IMR-90 (cell line): Measurements from ENCODE around the gene CLIC4. TPM values are rescaled to one million over a fixed set of nuclear protein-coding genes. Genes with fewer than 3 reads are reported as not detected.

Experiments
- ATAC-seq: fragments of 200-7000 bp; cut with Tn5 transposase; 2 replicates; pipeline ENCODE4 v1.9.1; 2020; ENCODE audit warnings: low read depth, mild to moderate bottlenecking, moderate library complexity
- BruUV-seq: library from RNA; stranded (reverse); fragments of 400-500 nt; replicated peaks from 2 replicates; lab custom pipeline; 2021; lab: Mats Ljungman, UMichigan
- CTCF ChIA-PET: fragments of 300-600 bp; formaldehyde crosslinking; extraction: SDS; loops from one replicate; lab custom pipeline; 2021; ENCODE audit warnings: antibody characterized with exemption; lab: Yijun Ruan, JAX
- POLR2A ChIA-PET: fragments of 300-600 bp; sonication (Branson Sonifier 250); formaldehyde crosslinking; loops from one replicate; lab custom pipeline; 2022; ENCODE audit warnings: antibody characterized with exemption; ENCODE audit not compliant: unreplicated experiment; lab: Charles Lee
- DNase-seq: peaks from one replicate; pipeline ENCODE4 v3.0.0; 2013
- H2AFZ ChIP-seq: replicated peaks from 2 replicates; pipeline ENCODE3; 2013; ENCODE audit warnings: low read length, mild to moderate bottlenecking; ENCODE audit not compliant: poor library complexity
- H2AK5ac ChIP-seq: 2 replicates; pipeline ENCODE4 v1.6.1; 2013; ENCODE audit warnings: low read depth, low read length, inconsistent platforms
- H2AK9ac ChIP-seq: replicated peaks from 2 replicates; pipeline ENCODE3; 2013; ENCODE audit warnings: mild to moderate bottlenecking, low read depth, low read length, moderate library complexity; ENCODE audit not compliant: poor library complexity
- H2BK120ac ChIP-seq: 2 replicates; pipeline ENCODE4 v1.6.1; 2013; ENCODE audit warnings: low read depth, low read length, inconsistent platforms
- H2BK15ac ChIP-seq: 3 replicates; pipeline ENCODE4 v1.6.1; 2013; ENCODE audit warnings: low read depth, low read length, inconsistent platforms
- H2BK20ac ChIP-seq: 2 replicates; pipeline ENCODE4 v1.6.1; 2013; ENCODE audit warnings: low read depth, mild to moderate bottlenecking, inconsistent platforms, low read length, moderate library complexity
- H2BK5ac ChIP-seq: 2 replicates; pipeline ENCODE4 v1.6.1; 2013; ENCODE audit warnings: mild to moderate bottlenecking, low read depth, low read length, inconsistent platforms; ENCODE audit not compliant: poor library complexity, severe bottlenecking
- H3K14ac ChIP-seq: replicated peaks from 2 replicates; pipeline ENCODE4 v1.6.1; 2013; ENCODE audit warnings: low read depth, low read length, inconsistent platforms
- H3K18ac ChIP-seq: 2 replicates; pipeline ENCODE4 v1.6.1; 2013; ENCODE audit warnings: low read depth, low read length, control low read depth
- H3K23ac ChIP-seq: 2 replicates; pipeline ENCODE4 v1.6.1; 2013; ENCODE audit warnings: low read depth, low read length, inconsistent platforms
- H3K27ac ChIP-seq: 2 replicates; pipeline ENCODE4 v1.5.1; 2013; ENCODE audit warnings: mild to moderate bottlenecking, control low read depth, low read length; ENCODE audit not compliant: insufficient read depth
- H3K27me3 ChIP-seq: 2 replicates; pipeline ENCODE4 v1.6.1; 2013; ENCODE audit warnings: low read length; ENCODE audit not compliant: control insufficient read depth, insufficient read depth
- H3K36me3 ChIP-seq: 2 replicates; pipeline ENCODE4 v1.6.1; 2013; ENCODE audit warnings: low read length, mixed read lengths; ENCODE audit not compliant: control insufficient read depth, insufficient read depth
- H3K4ac ChIP-seq: 2 replicates; pipeline ENCODE4 v1.6.1; 2013; ENCODE audit warnings: low read depth, low read length, inconsistent platforms
- H3K4me1 ChIP-seq: 2 replicates; pipeline ENCODE4 v1.6.1; 2013; ENCODE audit warnings: low read length, mixed read lengths; ENCODE audit not compliant: control insufficient read depth, insufficient read depth
- H3K4me2 ChIP-seq: 2 replicates; pipeline ENCODE4 v1.6.1; 2013; ENCODE audit warnings: low read depth, mild to moderate bottlenecking, control low read depth, low read length, moderate library complexity
- H3K4me3 ChIP-seq: 2 replicates; pipeline ENCODE4 v1.5.1; 2013; ENCODE audit warnings: low read depth, mild to moderate bottlenecking, control low read depth, low read length, moderate library complexity; ENCODE audit not compliant: insufficient read depth
- H3K56ac ChIP-seq: 2 replicates; pipeline ENCODE4 v1.6.1; 2013; ENCODE audit warnings: low read length, inconsistent platforms; ENCODE audit not compliant: insufficient read depth; ENCODE audit errors: extremely low read depth
- H3K79me1 ChIP-seq, 2 experiments: 2 replicates each; pipeline ENCODE4 v1.6.1; 2013; ENCODE audit warnings: low read length in 2 of 2, inconsistent platforms in 1 of 2, low read depth in 1 of 2
- H3K9ac ChIP-seq: 2 replicates; pipeline ENCODE4 v1.6.1; 2013; ENCODE audit warnings: low read depth, low read length, control low read depth
- H3K9me1 ChIP-seq: 2 replicates; pipeline ENCODE4 v1.6.1; 2013; ENCODE audit warnings: low read length, inconsistent platforms; ENCODE audit not compliant: insufficient read depth
- H3K9me3 ChIP-seq: 2 replicates; pipeline ENCODE4 v1.6.1; 2013; ENCODE audit warnings: low read length; ENCODE audit not compliant: control insufficient read depth, insufficient read depth
- H4K20me1 ChIP-seq: 2 replicates; pipeline ENCODE4 v1.6.1; 2013; ENCODE audit warnings: low read length, inconsistent platforms; ENCODE audit not compliant: insufficient read depth
- H4K5ac ChIP-seq: 2 replicates; pipeline ENCODE4 v1.6.1; 2013; ENCODE audit warnings: mild to moderate bottlenecking, low read depth, low read length, control low read depth
- H4K8ac ChIP-seq, 2 experiments: 2 replicates each; pipeline ENCODE4 v1.6.1; 2013; ENCODE audit warnings: low read depth in 2 of 2, low read length in 2 of 2, control low read depth in 1 of 2, inconsistent platforms in 1 of 2
- H4K91ac ChIP-seq: 2 replicates; pipeline ENCODE4 v1.6.1; 2013; ENCODE audit warnings: low read depth, low read length, inconsistent platforms; ENCODE audit not compliant: insufficient read depth
- CEBPB ChIP-seq: IDR thresholded peaks from 2 replicates; pipeline ENCODE4 v1.6.1; 2012; ENCODE audit warnings: low read depth, low read length, improper control_type of control experiment
- CTCF ChIP-seq: conservative IDR thresholded peaks from 2 replicates; pipeline ENCODE4 v1.5.1; 2012; ENCODE audit warnings: mild to moderate bottlenecking, low read depth, low read length, improper control_type of control experiment
- ELK1 ChIP-seq: fragments of 150-350 bp; IDR thresholded peaks from 2 replicates; pipeline ENCODE4 v1.6.1; 2016; ENCODE audit warnings: low read depth, mild to moderate bottlenecking, low read length, moderate library complexity, borderline replicate concordance
- FOS ChIP-seq: fragments of 150-350 bp; IDR thresholded peaks from 2 replicates; pipeline ENCODE4 v1.6.1; 2016; ENCODE audit warnings: low read depth, low read length
- MAFK ChIP-seq: IDR thresholded peaks from 2 replicates; pipeline ENCODE4 v1.6.1; 2012; ENCODE audit warnings: low read depth, low read length, improper control_type of control experiment
- MAZ ChIP-seq: IDR thresholded peaks from 2 replicates; pipeline ENCODE4 v1.6.1; 2012; ENCODE audit warnings: low read depth, mild to moderate bottlenecking, low read length, improper control_type of control experiment, moderate library complexity, borderline replicate concordance
- MXI1 ChIP-seq: IDR thresholded peaks from 2 replicates; pipeline ENCODE4 v1.6.1; 2012; ENCODE audit warnings: low read depth, mild to moderate bottlenecking, low read length, moderate library complexity, borderline replicate concordance
- RAD21 ChIP-seq: IDR thresholded peaks from 2 replicates; pipeline ENCODE4 v1.6.1; 2012; ENCODE audit warnings: low read length, improper control_type of control experiment
- RCOR1 ChIP-seq: IDR thresholded peaks from 2 replicates; pipeline ENCODE4 v1.6.1; 2012; ENCODE audit warnings: mild to moderate bottlenecking, low read length, improper control_type of control experiment; ENCODE audit not compliant: insufficient replicate concordance
- RFX5 ChIP-seq: IDR thresholded peaks from 2 replicates; pipeline ENCODE4 v1.8.0; 2012; ENCODE audit warnings: low read depth, mild to moderate bottlenecking, low read length, moderate library complexity
- SMC3 ChIP-seq: fragments of 150-350 bp; IDR thresholded peaks from 2 replicates; pipeline ENCODE4 v1.6.1; 2016; ENCODE audit warnings: low read depth, mild to moderate bottlenecking, antibody characterized with exemption, low read length, moderate library complexity
- USF2 ChIP-seq: fragments of 150-350 bp; IDR thresholded peaks from 2 replicates; pipeline ENCODE4 v1.6.1; 2017; ENCODE audit warnings: mild to moderate bottlenecking, antibody characterized with exemption, low read length, low read depth
- WGBS, 2 experiments: methylation state at CpG; one replicate each; pipeline versions ENCODE4 v1.1.5 to v1.1.7; 2013; ENCODE audit warnings: missing lambda C conversion rate in 2 of 2; ENCODE audit not compliant: insufficient read length in 1 of 2; ENCODE audit errors: extremely low coverage in 2 of 2; 5-methylcytosine and 5-hydroxymethylcytosine counted together
- dilution Hi-C: fragments of 300-500 bp; cut with HindIII; formaldehyde crosslinking; loops from one replicate; pipeline ENCODE4 v1.14.3; 2018; ENCODE audit warnings: low sequenced_read_pairs; ENCODE audit not compliant: unreplicated experiment
- in situ Hi-C: fragments of 300-500 bp; cut with MboI; formaldehyde crosslinking; loops from 3 replicates; pipeline ENCODE4 v1.14.3; 2019; ENCODE audit warnings: low sequenced_read_pairs, inconsistent platforms, mixed read lengths
- intact Hi-C: fragments of 100-400 bp; cut with micrococcal nuclease; formaldehyde crosslinking; loops from 2 replicates; pipeline ENCODE4 v1.10.0; 2022
- polyA plus RNA-seq, 3 experiments: library from polyadenylated mRNA; depleted of rRNA; stranded (reverse); fragments of >200 nt; gene quantifications; 2 replicates each; pipeline ENCODE4 v1.2.3, GENCODE V29; 2012; ENCODE audit warnings: low replicate concordance in 1 of 3
- total RNA-seq: library from RNA; depleted of rRNA; stranded (reverse); fragments of >200 nt; gene quantifications from 2 replicates; pipeline ENCODE4 v1.2.3, GENCODE V29; 2012

The CLIC4 gene
- total and polyA plus RNA-seq, 2 of the 4 experiments (the other 2 are of a cell fraction) = 242 to 392 TPM

- Histone ChIP-seq H3K4me3 (peak overlapping the region; percentile 28), H2AK5ac (peak overlapping the region; percentile 7; the same call in 1 of the 2 replicates), H2BK120ac (no peak overlapping the region), H4K20me1 (peaks cover 31% of the 10 kb centered on the region), H2BK5ac (no peak overlapping the region), H3K79me1 (peaks cover 3 to 22% of the 10 kb centered on the region in 2 experiments; a peak in 3 of 4 replicates), H3K14ac (no peak overlapping the region; the same call in 1 of the 2 replicates), H3K4me1 (peaks cover 8% of the 10 kb centered on the region; the same call in 1 of the 2 replicates), H3K9me1 (no peaks in the 10 kb centered on the region), H3K4ac (peak overlapping the region; percentile 50), H3K56ac (no peak overlapping the region), H2BK20ac (no peak overlapping the region), H4K5ac (no peak overlapping the region), H4K8ac (peak overlapping the region in 1 of 2 experiments; percentile 46; a peak in 2 of 4 replicates), H3K36me3 (peaks cover 4% of the 10 kb centered on the region), H2AFZ (peak overlapping the region; percentile 86), H3K18ac (no peak overlapping the region; the same call in 1 of the 2 replicates), H2AK9ac (peak overlapping the region; percentile 73), H3K27me3 (no peaks in the 10 kb centered on the region), H3K9me3 (no peaks in the 10 kb centered on the region), H3K4me2 (peak overlapping the region; percentile 60), H3K23ac (peak overlapping the region; percentile 23; the same call in 1 of the 2 replicates), H2BK15ac (no peak overlapping the region), H4K91ac (no peak overlapping the region), H3K9ac (peak overlapping the region; percentile 9; the same call in 1 of the 2 replicates), H3K27ac (peak overlapping the region; percentile 12; the same call in 1 of the 2 replicates)
- no TSS peak for BruUV-seq
- ChIA-PET POLR2A (no interaction called here), CTCF (interaction anchor here (0.5 to 1.5 kb wide), 5 partner anchors 9 to 357 kb away, joined by 3 to 4 read pairs (median 3); no protein-coding TSS in a partner anchor)
- in situ Hi-C loops = no loop called here
- ATAC-seq (peak; percentile 87), DNase-seq (peak; percentile 86)
- intact Hi-C loops = loop anchor here (1.0 to 2.0 kb wide), 3 partner anchors 189 to 357 kb away; no protein-coding TSS in a partner anchor
- dilution Hi-C loops = no loop called here
- 16% methylated on average over 20 of the region's 89 CpGs; no CpG with 5 or more reads in 1 of the 2 experiments for WGBS, 2 experiments
- no peak for TF ChIP-seq RFX5
- no peak for TF ChIP-seq CEBPB
- TF ChIP-seq RCOR1 = no peak
- no peak for TF ChIP-seq MAFK
- peak; percentile 76 for TF ChIP-seq RAD21
- peak; percentile 68 for TF ChIP-seq SMC3
- TF ChIP-seq CTCF = peak; percentile 80
- TF ChIP-seq ELK1 = no peak
- TF ChIP-seq USF2 = no peak
- no peak for TF ChIP-seq MAZ
- no peak for TF ChIP-seq FOS
- no peak for TF ChIP-seq MXI1
Observed at GRCh38 chr1:24847995-24848881, 103.0 kb downstream of the CLIC4 start.
